GM23338 (cell line): ENCODE measurements around the gene CCDC68. TPM values are rescaled to one million over a fixed set of nuclear protein-coding genes. Genes with fewer than 3 reads are reported as not detected.

Source experiments
- ATAC-seq: fragments of 200-7000 bp; cut with Tn5 transposase; 3 replicates; pipeline ENCODE4 v1.9.1; 2020
- DNase-seq: peaks from one replicate; pipeline ENCODE4 v3.0.0-alpha.2; 2015; ENCODE audit warnings: low spot score
- H2AFZ ChIP-seq: fragments of 200-600 bp; sonication (generic); 2 replicates; pipeline ENCODE4 v1.8.0; 2016; ENCODE audit warnings: antibody characterized with exemption, mild to moderate bottlenecking, moderate library complexity
- H3F3A ChIP-seq: fragments of 200-600 bp; sonication (generic); replicated peaks from 2 replicates; pipeline ENCODE4 v1.8.0; 2017; ENCODE audit warnings: antibody characterized with exemption, mixed run types, low read depth
- H3K27ac ChIP-seq: fragments of 200-600 bp; sonication (generic); 2 replicates; pipeline ENCODE4 v1.6.1; 2016; ENCODE audit warnings: low read depth
- H3K27me3 ChIP-seq: fragments of 200-600 bp; sonication (generic); 2 replicates; pipeline ENCODE4 v1.8.0; 2016; ENCODE audit warnings: mild to moderate bottlenecking, mixed run types, moderate library complexity; ENCODE audit not compliant: insufficient read depth
- H3K36me3 ChIP-seq: fragments of 200-600 bp; sonication (generic); 2 replicates; pipeline ENCODE4 v1.8.0; 2016; ENCODE audit warnings: mild to moderate bottlenecking; ENCODE audit not compliant: insufficient read depth
- H3K4me1 ChIP-seq: fragments of 200-600 bp; sonication (generic); 2 replicates; pipeline ENCODE4 v1.8.0; 2016; ENCODE audit warnings: mild to moderate bottlenecking, moderate library complexity; ENCODE audit not compliant: insufficient read depth
- H3K4me2 ChIP-seq: fragments of 200-600 bp; sonication (generic); 2 replicates; pipeline ENCODE4 v1.7.1; 2017; ENCODE audit warnings: mixed run types
- H3K4me3 ChIP-seq: fragments of 200-600 bp; sonication (generic); 2 replicates; pipeline ENCODE4 v1.6.1; 2016; ENCODE audit warnings: mixed run types
- H3K79me2 ChIP-seq: fragments of 200-600 bp; sonication (generic); replicated peaks from 2 replicates; pipeline ENCODE4 v1.8.0; 2017; ENCODE audit warnings: mild to moderate bottlenecking; ENCODE audit not compliant: insufficient read depth
- H3K9me2 ChIP-seq: fragments of 200-600 bp; sonication (generic); 2 replicates; pipeline ENCODE4 v1.8.0; 2017; ENCODE audit not compliant: insufficient read depth
- H4K20me1 ChIP-seq: fragments of 200-600 bp; sonication (generic); replicated peaks from 2 replicates; pipeline ENCODE4 v1.8.0; 2017; ENCODE audit warnings: mild to moderate bottlenecking; ENCODE audit not compliant: insufficient read depth
- H3K27ac Mint-ChIP-seq: 2 replicates; pipeline ENCODE4 v1.8.0; 2020; ENCODE audit warnings: inconsistent platforms, mild to moderate bottlenecking, moderate library complexity, mixed read lengths
- H3K27me3 Mint-ChIP-seq: 3 replicates; pipeline ENCODE4 v1.8.0; 2022; ENCODE audit warnings: low read depth, mild to moderate bottlenecking, moderate library complexity, mixed read lengths, inconsistent platforms; ENCODE audit not compliant: insufficient read depth, poor library complexity
- H3K36me3 Mint-ChIP-seq: 3 replicates; pipeline ENCODE4 v1.8.0; 2021; ENCODE audit warnings: low read depth, mild to moderate bottlenecking, inconsistent platforms, moderate library complexity, mixed read lengths
- H3K4me1 Mint-ChIP-seq: 3 replicates; pipeline ENCODE4 v1.8.0; 2020; ENCODE audit warnings: mild to moderate bottlenecking, inconsistent platforms, mixed read lengths
- H3K4me3 Mint-ChIP-seq: 3 replicates; pipeline ENCODE4 v1.8.0; 2021; ENCODE audit warnings: moderate library complexity, mild to moderate bottlenecking, inconsistent platforms, mixed read lengths
- H3K9me3 Mint-ChIP-seq: 3 replicates; pipeline ENCODE4 v1.8.0; 2020; ENCODE audit warnings: moderate library complexity, mild to moderate bottlenecking, inconsistent platforms, mixed read lengths
- CREB1 ChIP-seq: fragments of 250-450 bp; sonication (Bioruptor Pico); IDR thresholded peaks from 2 replicates; pipeline ENCODE4 v1.5.0; 2020; ENCODE audit warnings: low read depth, mild to moderate bottlenecking, moderate library complexity
- EZH2 ChIP-seq: fragments of 200-600 bp; sonication (generic); IDR thresholded peaks from one replicate; pipeline ENCODE4 v1.8.0; 2017; ENCODE audit warnings: antibody characterized with exemption, mild to moderate bottlenecking, low read depth; ENCODE audit not compliant: unreplicated experiment
- EZH2phosphoT487 ChIP-seq: fragments of 200-600 bp; sonication (generic); IDR thresholded peaks from one replicate; pipeline ENCODE4 v1.8.1; 2018; ENCODE audit warnings: antibody characterized with exemption; ENCODE audit not compliant: unreplicated experiment
- JUNB ChIP-seq: IDR thresholded peaks from one replicate; pipeline ENCODE4 v1.6.1; 2016; ENCODE audit warnings: antibody characterized with exemption; ENCODE audit not compliant: unreplicated experiment
- NANOG ChIP-seq: IDR thresholded peaks from 2 replicates; pipeline ENCODE4 v1.6.1; 2016; ENCODE audit warnings: antibody characterized with exemption, borderline replicate concordance
- STAT1 ChIP-seq: IDR thresholded peaks from one replicate; pipeline ENCODE4 v1.6.1; 2016; ENCODE audit warnings: antibody characterized with exemption; ENCODE audit not compliant: unreplicated experiment
- ZNF114 ChIP-seq: fragments of 250-450 bp; sonication (Bioruptor Pico); IDR thresholded peaks from 2 replicates; pipeline ENCODE4 v1.5.0; 2020; ENCODE audit warnings: mild to moderate bottlenecking, moderate library complexity
- polyA plus RNA-seq: library from polyadenylated mRNA; unstranded; fragments of >200 nt; fragmentation: Nextera tagmentation; extraction: Ambion mirVana; gene quantifications from 2 replicates; pipeline ENCODE4 v1.2.1, GENCODE V29; 2016
- total RNA-seq: library from RNA; depleted of rRNA; stranded (reverse); fragments of >200 nt; shearing (Covaris generic); gene quantifications from 2 replicates; pipeline ENCODE4 v1.2.3, GENCODE V29; 2014
- TF ChIP-seq, protein P1 (sequence below): IDR thresholded peaks from 2 replicates; pipeline ENCODE4 v1.6.1; 2016; ENCODE audit warnings: antibody characterized with exemption
- TF ChIP-seq, protein P2 (sequence below): IDR thresholded peaks from one replicate; pipeline ENCODE4 v1.6.1; 2018; ENCODE audit warnings: antibody characterized with exemption; ENCODE audit not compliant: unreplicated experiment
- TF ChIP-seq, protein P3 (sequence below): fragments of 250-450 bp; sonication (Bioruptor Pico); IDR thresholded peaks from 2 replicates; pipeline ENCODE4 v1.5.0; 2020; ENCODE audit warnings: mild to moderate bottlenecking, moderate library complexity
- TF ChIP-seq, protein P4 (sequence below), 2 experiments: fragments of 200-600 bp in 1 of 2; sonication (generic) in 1 of 2; conservative IDR thresholded peaks; 2 replicates each; pipeline versions ENCODE4 v1.5.1 to v1.6.1; 2016 to 2017; ENCODE audit warnings: antibody characterized with exemption in 2 of 2, low read depth in 2 of 2, mild to moderate bottlenecking in 2 of 2, moderate library complexity in 1 of 2

The CCDC68 gene
- total and polyA plus RNA-seq, 2 experiments from 2014 or later = 1.6 to 3.7 TPM

- TF ChIP-seq ZNF114 (no peak), EZH2phosphoT487 (no peak), STAT1 (no peak), JUNB (no peak), CREB1 (CRISPR knock-in tag) (no peak), NANOG (no peak), EZH2 (no peak)
- TF ChIP-seq, protein P1, sequence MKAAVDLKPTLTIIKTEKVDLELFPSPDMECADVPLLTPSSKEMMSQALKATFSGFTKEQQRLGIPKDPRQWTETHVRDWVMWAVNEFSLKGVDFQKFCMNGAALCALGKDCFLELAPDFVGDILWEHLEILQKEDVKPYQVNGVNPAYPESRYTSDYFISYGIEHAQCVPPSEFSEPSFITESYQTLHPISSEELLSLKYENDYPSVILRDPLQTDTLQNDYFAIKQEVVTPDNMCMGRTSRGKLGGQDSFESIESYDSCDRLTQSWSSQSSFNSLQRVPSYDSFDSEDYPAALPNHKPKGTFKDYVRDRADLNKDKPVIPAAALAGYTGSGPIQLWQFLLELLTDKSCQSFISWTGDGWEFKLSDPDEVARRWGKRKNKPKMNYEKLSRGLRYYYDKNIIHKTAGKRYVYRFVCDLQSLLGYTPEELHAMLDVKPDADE = no peak
- TF ChIP-seq, protein P2, sequence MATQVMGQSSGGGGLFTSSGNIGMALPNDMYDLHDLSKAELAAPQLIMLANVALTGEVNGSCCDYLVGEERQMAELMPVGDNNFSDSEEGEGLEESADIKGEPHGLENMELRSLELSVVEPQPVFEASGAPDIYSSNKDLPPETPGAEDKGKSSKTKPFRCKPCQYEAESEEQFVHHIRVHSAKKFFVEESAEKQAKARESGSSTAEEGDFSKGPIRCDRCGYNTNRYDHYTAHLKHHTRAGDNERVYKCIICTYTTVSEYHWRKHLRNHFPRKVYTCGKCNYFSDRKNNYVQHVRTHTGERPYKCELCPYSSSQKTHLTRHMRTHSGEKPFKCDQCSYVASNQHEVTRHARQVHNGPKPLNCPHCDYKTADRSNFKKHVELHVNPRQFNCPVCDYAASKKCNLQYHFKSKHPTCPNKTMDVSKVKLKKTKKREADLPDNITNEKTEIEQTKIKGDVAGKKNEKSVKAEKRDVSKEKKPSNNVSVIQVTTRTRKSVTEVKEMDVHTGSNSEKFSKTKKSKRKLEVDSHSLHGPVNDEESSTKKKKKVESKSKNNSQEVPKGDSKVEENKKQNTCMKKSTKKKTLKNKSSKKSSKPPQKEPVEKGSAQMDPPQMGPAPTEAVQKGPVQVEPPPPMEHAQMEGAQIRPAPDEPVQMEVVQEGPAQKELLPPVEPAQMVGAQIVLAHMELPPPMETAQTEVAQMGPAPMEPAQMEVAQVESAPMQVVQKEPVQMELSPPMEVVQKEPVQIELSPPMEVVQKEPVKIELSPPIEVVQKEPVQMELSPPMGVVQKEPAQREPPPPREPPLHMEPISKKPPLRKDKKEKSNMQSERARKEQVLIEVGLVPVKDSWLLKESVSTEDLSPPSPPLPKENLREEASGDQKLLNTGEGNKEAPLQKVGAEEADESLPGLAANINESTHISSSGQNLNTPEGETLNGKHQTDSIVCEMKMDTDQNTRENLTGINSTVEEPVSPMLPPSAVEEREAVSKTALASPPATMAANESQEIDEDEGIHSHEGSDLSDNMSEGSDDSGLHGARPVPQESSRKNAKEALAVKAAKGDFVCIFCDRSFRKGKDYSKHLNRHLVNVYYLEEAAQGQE = no peak
- TF ChIP-seq, protein P3, sequence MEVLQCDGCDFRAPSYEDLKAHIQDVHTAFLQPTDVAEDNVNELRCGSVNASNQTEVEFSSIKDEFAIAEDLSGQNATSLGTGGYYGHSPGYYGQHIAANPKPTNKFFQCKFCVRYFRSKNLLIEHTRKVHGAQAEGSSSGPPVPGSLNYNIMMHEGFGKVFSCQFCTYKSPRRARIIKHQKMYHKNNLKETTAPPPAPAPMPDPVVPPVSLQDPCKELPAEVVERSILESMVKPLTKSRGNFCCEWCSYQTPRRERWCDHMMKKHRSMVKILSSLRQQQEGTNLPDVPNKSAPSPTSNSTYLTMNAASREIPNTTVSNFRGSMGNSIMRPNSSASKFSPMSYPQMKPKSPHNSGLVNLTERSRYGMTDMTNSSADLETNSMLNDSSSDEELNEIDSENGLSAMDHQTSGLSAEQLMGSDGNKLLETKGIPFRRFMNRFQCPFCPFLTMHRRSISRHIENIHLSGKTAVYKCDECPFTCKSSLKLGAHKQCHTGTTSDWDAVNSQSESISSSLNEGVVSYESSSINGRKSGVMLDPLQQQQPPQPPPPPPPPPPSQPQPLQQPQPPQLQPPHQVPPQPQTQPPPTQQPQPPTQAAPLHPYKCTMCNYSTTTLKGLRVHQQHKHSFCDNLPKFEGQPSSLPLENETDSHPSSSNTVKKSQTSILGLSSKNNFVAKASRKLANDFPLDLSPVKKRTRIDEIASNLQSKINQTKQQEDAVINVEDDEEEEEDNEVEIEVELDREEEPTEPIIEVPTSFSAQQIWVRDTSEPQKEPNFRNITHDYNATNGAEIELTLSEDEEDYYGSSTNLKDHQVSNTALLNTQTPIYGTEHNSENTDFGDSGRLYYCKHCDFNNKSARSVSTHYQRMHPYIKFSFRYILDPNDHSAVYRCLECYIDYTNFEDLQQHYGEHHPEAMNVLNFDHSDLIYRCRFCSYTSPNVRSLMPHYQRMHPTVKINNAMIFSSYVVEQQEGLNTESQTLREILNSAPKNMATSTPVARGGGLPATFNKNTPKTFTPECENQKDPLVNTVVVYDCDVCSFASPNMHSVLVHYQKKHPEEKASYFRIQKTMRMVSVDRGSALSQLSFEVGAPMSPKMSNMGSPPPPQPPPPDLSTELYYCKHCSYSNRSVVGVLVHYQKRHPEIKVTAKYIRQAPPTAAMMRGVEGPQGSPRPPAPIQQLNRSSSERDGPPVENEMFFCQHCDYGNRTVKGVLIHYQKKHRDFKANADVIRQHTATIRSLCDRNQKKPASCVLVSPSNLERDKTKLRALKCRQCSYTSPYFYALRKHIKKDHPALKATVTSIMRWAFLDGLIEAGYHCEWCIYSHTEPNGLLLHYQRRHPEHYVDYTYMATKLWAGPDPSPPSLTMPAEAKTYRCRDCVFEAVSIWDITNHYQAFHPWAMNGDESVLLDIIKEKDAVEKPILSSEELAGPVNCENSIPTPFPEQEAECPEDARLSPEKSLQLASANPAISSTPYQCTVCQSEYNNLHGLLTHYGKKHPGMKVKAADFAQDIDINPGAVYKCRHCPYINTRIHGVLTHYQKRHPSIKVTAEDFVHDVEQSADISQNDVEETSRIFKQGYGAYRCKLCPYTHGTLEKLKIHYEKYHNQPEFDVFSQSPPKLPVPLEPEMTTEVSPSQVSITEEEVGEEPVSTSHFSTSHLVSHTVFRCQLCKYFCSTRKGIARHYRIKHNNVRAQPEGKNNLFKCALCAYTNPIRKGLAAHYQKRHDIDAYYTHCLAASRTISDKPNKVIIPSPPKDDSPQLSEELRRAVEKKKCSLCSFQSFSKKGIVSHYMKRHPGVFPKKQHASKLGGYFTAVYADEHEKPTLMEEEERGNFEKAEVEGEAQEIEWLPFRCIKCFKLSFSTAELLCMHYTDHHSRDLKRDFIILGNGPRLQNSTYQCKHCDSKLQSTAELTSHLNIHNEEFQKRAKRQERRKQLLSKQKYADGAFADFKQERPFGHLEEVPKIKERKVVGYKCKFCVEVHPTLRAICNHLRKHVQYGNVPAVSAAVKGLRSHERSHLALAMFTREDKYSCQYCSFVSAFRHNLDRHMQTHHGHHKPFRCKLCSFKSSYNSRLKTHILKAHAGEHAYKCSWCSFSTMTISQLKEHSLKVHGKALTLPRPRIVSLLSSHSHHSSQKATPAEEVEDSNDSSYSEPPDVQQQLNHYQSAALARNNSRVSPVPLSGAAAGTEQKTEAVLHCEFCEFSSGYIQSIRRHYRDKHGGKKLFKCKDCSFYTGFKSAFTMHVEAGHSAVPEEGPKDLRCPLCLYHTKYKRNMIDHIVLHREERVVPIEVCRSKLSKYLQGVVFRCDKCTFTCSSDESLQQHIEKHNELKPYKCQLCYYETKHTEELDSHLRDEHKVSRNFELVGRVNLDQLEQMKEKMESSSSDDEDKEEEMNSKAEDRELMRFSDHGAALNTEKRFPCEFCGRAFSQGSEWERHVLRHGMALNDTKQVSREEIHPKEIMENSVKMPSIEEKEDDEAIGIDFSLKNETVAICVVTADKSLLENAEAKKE (CRISPR knock-in tag) = no peak
- TF ChIP-seq, protein P4, sequence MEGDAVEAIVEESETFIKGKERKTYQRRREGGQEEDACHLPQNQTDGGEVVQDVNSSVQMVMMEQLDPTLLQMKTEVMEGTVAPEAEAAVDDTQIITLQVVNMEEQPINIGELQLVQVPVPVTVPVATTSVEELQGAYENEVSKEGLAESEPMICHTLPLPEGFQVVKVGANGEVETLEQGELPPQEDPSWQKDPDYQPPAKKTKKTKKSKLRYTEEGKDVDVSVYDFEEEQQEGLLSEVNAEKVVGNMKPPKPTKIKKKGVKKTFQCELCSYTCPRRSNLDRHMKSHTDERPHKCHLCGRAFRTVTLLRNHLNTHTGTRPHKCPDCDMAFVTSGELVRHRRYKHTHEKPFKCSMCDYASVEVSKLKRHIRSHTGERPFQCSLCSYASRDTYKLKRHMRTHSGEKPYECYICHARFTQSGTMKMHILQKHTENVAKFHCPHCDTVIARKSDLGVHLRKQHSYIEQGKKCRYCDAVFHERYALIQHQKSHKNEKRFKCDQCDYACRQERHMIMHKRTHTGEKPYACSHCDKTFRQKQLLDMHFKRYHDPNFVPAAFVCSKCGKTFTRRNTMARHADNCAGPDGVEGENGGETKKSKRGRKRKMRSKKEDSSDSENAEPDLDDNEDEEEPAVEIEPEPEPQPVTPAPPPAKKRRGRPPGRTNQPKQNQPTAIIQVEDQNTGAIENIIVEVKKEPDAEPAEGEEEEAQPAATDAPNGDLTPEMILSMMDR (conservative IDR thresholded peaks at IDR 0.05; ENCODE audit: low read depth in 2 of 2) = no peak
- H3K36me3 Mint-ChIP-seq = no peaks in the 10 kb centered on the region
- DNase-seq (peak; percentile 7), ATAC-seq (no peak)
- no peak overlapping the region for H3K27ac Mint-ChIP-seq
- Histone ChIP-seq H3K27ac (no peak overlapping the region), H3K36me3 (no peaks in the 10 kb centered on the region), H3K27me3 (no peaks in the 10 kb centered on the region), H3F3A (no peaks in the 10 kb centered on the region), H3K79me2 (no peaks in the 10 kb centered on the region), H2AFZ (no peak overlapping the region), H3K4me3 (no peak overlapping the region), H3K9me2 (peaks cover 7% of the 10 kb centered on the region; the same call in 1 of the 2 replicates), H3K4me2 (no peak overlapping the region), H4K20me1 (no peaks in the 10 kb centered on the region), H3K4me1 (no peaks in the 10 kb centered on the region)
- H3K9me3 Mint-ChIP-seq = no peaks in the 10 kb centered on the region
- peaks cover 3% of the 10 kb centered on the region for H3K27me3 Mint-ChIP-seq
- peaks cover 5% of the 10 kb centered on the region; the same call in 1 of the 3 replicates for H3K4me1 Mint-ChIP-seq
- H3K4me3 Mint-ChIP-seq = no peak overlapping the region
Observed at GRCh38 chr18:54880395-54881105, 78.7 kb downstream of the CCDC68 start.
